Hepatocyte (in vitro differentiated cells): Measurements from ENCODE around the gene TNFRSF6B. TPM values are rescaled to one million over a fixed set of nuclear protein-coding genes. Genes with fewer than 3 reads are reported as not detected.

Source experiments
- DNase-seq: peaks from one replicate; pipeline ENCODE4 v3.0.0-alpha.2; 2016; ENCODE audit warnings: low spot score
- H2AFZ ChIP-seq: fragments of 200-600 bp; sonication (generic); 2 replicates; pipeline ENCODE4 v1.6.0; 2016; ENCODE audit warnings: antibody characterized with exemption, mild to moderate bottlenecking
- H3K27ac ChIP-seq: fragments of 200-600 bp; sonication (generic); 2 replicates; pipeline ENCODE4 v1.5.1; 2016; ENCODE audit warnings: mild to moderate bottlenecking
- H3K27me3 ChIP-seq: fragments of 200-600 bp; sonication (generic); 2 replicates; pipeline ENCODE4 v1.6.1; 2016
- H3K36me3 ChIP-seq: fragments of 200-600 bp; sonication (generic); replicated peaks from 2 replicates; pipeline ENCODE4 v1.5.1; 2016; ENCODE audit warnings: low read depth; ENCODE audit not compliant: insufficient read depth
- H3K4me1 ChIP-seq: fragments of 200-600 bp; sonication (generic); 2 replicates; pipeline ENCODE4 v1.5.1; 2016; ENCODE audit warnings: mild to moderate bottlenecking, moderate library complexity; ENCODE audit not compliant: insufficient read depth
- H3K4me2 ChIP-seq: fragments of 200-600 bp; sonication (generic); 2 replicates; pipeline ENCODE4 v1.6.0; 2016
- H3K4me3 ChIP-seq: fragments of 200-600 bp; sonication (generic); 2 replicates; pipeline ENCODE4 v1.5.1; 2016; ENCODE audit warnings: mild to moderate bottlenecking
- H3K79me2 ChIP-seq: fragments of 200-600 bp; sonication (generic); 2 replicates; pipeline ENCODE4 v1.6.0; 2017; ENCODE audit warnings: mild to moderate bottlenecking
- H3K9me2 ChIP-seq: fragments of 200-600 bp; sonication (generic); replicated peaks from 2 replicates; pipeline ENCODE4 v1.6.0; 2017; ENCODE audit warnings: mild to moderate bottlenecking; ENCODE audit not compliant: insufficient read depth
- H3K9me3 ChIP-seq: fragments of 200-600 bp; sonication (generic); 2 replicates; pipeline ENCODE4 v1.5.1; 2016; ENCODE audit warnings: low read depth, mild to moderate bottlenecking
- H4K20me1 ChIP-seq: fragments of 200-600 bp; sonication (generic); 2 replicates; pipeline ENCODE4 v1.6.0; 2016; ENCODE audit warnings: mild to moderate bottlenecking; ENCODE audit not compliant: insufficient read depth, poor library complexity, severe bottlenecking
- CTCF ChIP-seq: fragments of 200-600 bp; sonication (generic); IDR thresholded peaks from 2 replicates; pipeline ENCODE4 v1.5.1; 2016; ENCODE audit warnings: antibody characterized with exemption, mild to moderate bottlenecking; ENCODE audit not compliant: poor library complexity
- EZH2 ChIP-seq: fragments of 200-600 bp; sonication (generic); IDR thresholded peaks from 2 replicates; pipeline ENCODE4 v1.6.1; 2016; ENCODE audit warnings: antibody characterized with exemption, mild to moderate bottlenecking, borderline replicate concordance
- EZH2phosphoT487 ChIP-seq: fragments of 200-600 bp; sonication (generic); IDR thresholded peaks from one replicate; pipeline ENCODE4 v1.6.1; 2018; ENCODE audit warnings: antibody characterized with exemption, mild to moderate bottlenecking, low read depth, moderate library complexity; ENCODE audit not compliant: unreplicated experiment, severe bottlenecking
- WGBS: methylation state at CpG from one replicate; pipeline ENCODE4 v1.1.6; 2016; ENCODE audit warnings: low lambda C conversion rate; ENCODE audit errors: missing lambda C conversion rate; 5-methylcytosine and 5-hydroxymethylcytosine counted together
- polyA plus RNA-seq: library from polyadenylated mRNA; unstranded; fragments of >200 nt; fragmentation: Nextera tagmentation; extraction: Ambion mirVana; gene quantifications from 2 replicates; pipeline ENCODE4 v1.2.1, GENCODE V29; 2016
- total RNA-seq: library from RNA; depleted of rRNA; stranded (reverse); fragments of >200 nt; gene quantifications from 2 replicates; pipeline ENCODE4 v1.2.3, GENCODE V29; 2014

Gene TNFRSF6B
- total and polyA plus RNA-seq, 2 experiments from 2014 or later = 0.97 to 4.2 TPM

GRCh38 chr20:63695424-63696305 is 787 bp upstream of the TNFRSF6B start:
- peak overlapping the region; percentile 86 for H3K4me2 ChIP-seq
- no peaks in the 10 kb centered on the region for H3K9me3 ChIP-seq
- TF ChIP-seq CTCF = no peak
- TF ChIP-seq EZH2 = no peak
- TF ChIP-seq EZH2phosphoT487 = no peak
- 90% methylated on average over 25 of the region's 25 CpGs for WGBS
- H3K4me1 ChIP-seq = peaks cover 10% of the 10 kb centered on the region
- no peak overlapping the region for H3K4me3 ChIP-seq
- DNase-seq = no peak
- no peaks in the 10 kb centered on the region for H4K20me1 ChIP-seq
- H3K36me3 ChIP-seq = no peaks in the 10 kb centered on the region
- H3K27ac ChIP-seq = no peak overlapping the region
- no peaks in the 10 kb centered on the region for H3K27me3 ChIP-seq
- no peaks in the 10 kb centered on the region for H3K9me2 ChIP-seq
- no peak overlapping the region for H2AFZ ChIP-seq
- H3K79me2 ChIP-seq = no peaks in the 10 kb centered on the region

- WGBS = 23% methylated on average over 3 of the region's 6 CpGs
- peak; percentile 73 for DNase-seq
- Histone ChIP-seq H3K36me3 (no peaks in the 10 kb centered on the region), H3K9me3 (no peaks in the 10 kb centered on the region), H3K79me2 (no peaks in the 10 kb centered on the region), H3K4me2 (peak overlapping the region; percentile 86), H4K20me1 (no peaks in the 10 kb centered on the region), H2AFZ (no peak overlapping the region), H3K9me2 (no peaks in the 10 kb centered on the region), H3K4me3 (no peak overlapping the region), H3K27ac (no peak overlapping the region), H3K27me3 (no peaks in the 10 kb centered on the region), H3K4me1 (peaks cover 10% of the 10 kb centered on the region)
- TF ChIP-seq EZH2phosphoT487 (no peak), EZH2 (no peak), CTCF (no peak)
Measured at GRCh38 chr20:63696306-63696627, 185 bp upstream of the TNFRSF6B start.

GRCh38 chr20:63697357-63697867 is 960 bp downstream of the TNFRSF6B start:
- H3K4me2 ChIP-seq = peak overlapping the region; percentile 86
- 81% methylated on average over 7 of the region's 7 CpGs for WGBS

GRCh38 chr20:63697868-63698545 is 1.6 kb downstream of the TNFRSF6B start:
- Histone ChIP-seq H3K4me3 (no peak overlapping the region), H3K27ac (no peak overlapping the region), H3K9me3 (no peaks in the 10 kb centered on the region), H2AFZ (no peak overlapping the region), H3K27me3 (no peaks in the 10 kb centered on the region), H3K79me2 (no peaks in the 10 kb centered on the region), H4K20me1 (no peaks in the 10 kb centered on the region), H3K9me2 (no peaks in the 10 kb centered on the region), H3K36me3 (no peaks in the 10 kb centered on the region), H3K4me2 (no peak overlapping the region), H3K4me1 (peaks cover 10% of the 10 kb centered on the region)
- no peak for DNase-seq
- 92% methylated on average over 40 of the region's 40 CpGs for WGBS
- TF ChIP-seq EZH2 = no peak
- no peak for TF ChIP-seq CTCF
- no peak for TF ChIP-seq EZH2phosphoT487

More at GRCh38 chr20:63697357-63697867, 960 bp downstream of the TNFRSF6B start:
- no peaks in the 10 kb centered on the region for H3K9me3 ChIP-seq
- H3K27ac ChIP-seq = no peak overlapping the region
- H3K4me1 ChIP-seq = peaks cover 10% of the 10 kb centered on the region
- no peak for DNase-seq
- no peak overlapping the region for H2AFZ ChIP-seq
- H3K4me3 ChIP-seq = no peak overlapping the region
- H3K27me3 ChIP-seq = no peaks in the 10 kb centered on the region
- no peaks in the 10 kb centered on the region for H3K36me3 ChIP-seq
- H4K20me1 ChIP-seq = no peaks in the 10 kb centered on the region
- no peaks in the 10 kb centered on the region for H3K9me2 ChIP-seq
- TF ChIP-seq EZH2 = no peak
- no peak for TF ChIP-seq EZH2phosphoT487
- H3K79me2 ChIP-seq = no peaks in the 10 kb centered on the region
